GM23338 (cell line): ENCODE measurements around the gene HYAL1. TPM values are rescaled to one million over a fixed set of nuclear protein-coding genes. Genes with fewer than 3 reads are reported as not detected.
A peak's percentile ranks its signal among the peaks of the same experiment; 100 is the strongest.

Source experiments
- ATAC-seq: fragments of 200-7000 bp; cut with Tn5 transposase; 3 replicates; pipeline ENCODE4 v1.9.1; 2020
- DNase-seq: peaks from one replicate; pipeline ENCODE4 v3.0.0-alpha.2; 2015; ENCODE audit warnings: low spot score
- H2AFZ ChIP-seq: fragments of 200-600 bp; sonication (generic); 2 replicates; pipeline ENCODE4 v1.8.0; 2016; ENCODE audit warnings: antibody characterized with exemption, mild to moderate bottlenecking, moderate library complexity
- H3F3A ChIP-seq: fragments of 200-600 bp; sonication (generic); replicated peaks from 2 replicates; pipeline ENCODE4 v1.8.0; 2017; ENCODE audit warnings: antibody characterized with exemption, mixed run types, low read depth
- H3K27ac ChIP-seq: fragments of 200-600 bp; sonication (generic); 2 replicates; pipeline ENCODE4 v1.6.1; 2016; ENCODE audit warnings: low read depth
- H3K27me3 ChIP-seq: fragments of 200-600 bp; sonication (generic); 2 replicates; pipeline ENCODE4 v1.8.0; 2016; ENCODE audit warnings: mild to moderate bottlenecking, mixed run types, moderate library complexity; ENCODE audit not compliant: insufficient read depth
- H3K36me3 ChIP-seq: fragments of 200-600 bp; sonication (generic); 2 replicates; pipeline ENCODE4 v1.8.0; 2016; ENCODE audit warnings: mild to moderate bottlenecking; ENCODE audit not compliant: insufficient read depth
- H3K4me1 ChIP-seq: fragments of 200-600 bp; sonication (generic); 2 replicates; pipeline ENCODE4 v1.8.0; 2016; ENCODE audit warnings: mild to moderate bottlenecking, moderate library complexity; ENCODE audit not compliant: insufficient read depth
- H3K4me2 ChIP-seq: fragments of 200-600 bp; sonication (generic); 2 replicates; pipeline ENCODE4 v1.7.1; 2017; ENCODE audit warnings: mixed run types
- H3K4me3 ChIP-seq: fragments of 200-600 bp; sonication (generic); 2 replicates; pipeline ENCODE4 v1.6.1; 2016; ENCODE audit warnings: mixed run types
- H3K79me2 ChIP-seq: fragments of 200-600 bp; sonication (generic); replicated peaks from 2 replicates; pipeline ENCODE4 v1.8.0; 2017; ENCODE audit warnings: mild to moderate bottlenecking; ENCODE audit not compliant: insufficient read depth
- H3K9me2 ChIP-seq: fragments of 200-600 bp; sonication (generic); 2 replicates; pipeline ENCODE4 v1.8.0; 2017; ENCODE audit not compliant: insufficient read depth
- H4K20me1 ChIP-seq: fragments of 200-600 bp; sonication (generic); replicated peaks from 2 replicates; pipeline ENCODE4 v1.8.0; 2017; ENCODE audit warnings: mild to moderate bottlenecking; ENCODE audit not compliant: insufficient read depth
- H3K27ac Mint-ChIP-seq: 2 replicates; pipeline ENCODE4 v1.8.0; 2020; ENCODE audit warnings: inconsistent platforms, mild to moderate bottlenecking, moderate library complexity, mixed read lengths
- H3K27me3 Mint-ChIP-seq: 3 replicates; pipeline ENCODE4 v1.8.0; 2022; ENCODE audit warnings: low read depth, mild to moderate bottlenecking, moderate library complexity, mixed read lengths, inconsistent platforms; ENCODE audit not compliant: insufficient read depth, poor library complexity
- H3K36me3 Mint-ChIP-seq: 3 replicates; pipeline ENCODE4 v1.8.0; 2021; ENCODE audit warnings: low read depth, mild to moderate bottlenecking, inconsistent platforms, moderate library complexity, mixed read lengths
- H3K4me1 Mint-ChIP-seq: 3 replicates; pipeline ENCODE4 v1.8.0; 2020; ENCODE audit warnings: mild to moderate bottlenecking, inconsistent platforms, mixed read lengths
- H3K4me3 Mint-ChIP-seq: 3 replicates; pipeline ENCODE4 v1.8.0; 2021; ENCODE audit warnings: moderate library complexity, mild to moderate bottlenecking, inconsistent platforms, mixed read lengths
- H3K9me3 Mint-ChIP-seq: 3 replicates; pipeline ENCODE4 v1.8.0; 2020; ENCODE audit warnings: moderate library complexity, mild to moderate bottlenecking, inconsistent platforms, mixed read lengths
- CREB1 ChIP-seq: fragments of 250-450 bp; sonication (Bioruptor Pico); IDR thresholded peaks from 2 replicates; pipeline ENCODE4 v1.5.0; 2020; ENCODE audit warnings: low read depth, mild to moderate bottlenecking, moderate library complexity
- EZH2 ChIP-seq: fragments of 200-600 bp; sonication (generic); IDR thresholded peaks from one replicate; pipeline ENCODE4 v1.8.0; 2017; ENCODE audit warnings: antibody characterized with exemption, mild to moderate bottlenecking, low read depth; ENCODE audit not compliant: unreplicated experiment
- NANOG ChIP-seq: IDR thresholded peaks from 2 replicates; pipeline ENCODE4 v1.6.1; 2016; ENCODE audit warnings: antibody characterized with exemption, borderline replicate concordance
- POLR2AphosphoS5 ChIP-seq: IDR thresholded peaks from 2 replicates; pipeline ENCODE4 v1.6.1; 2016; ENCODE audit warnings: antibody characterized with exemption, low read depth
- polyA plus RNA-seq: library from polyadenylated mRNA; unstranded; fragments of >200 nt; fragmentation: Nextera tagmentation; extraction: Ambion mirVana; gene quantifications from 2 replicates; pipeline ENCODE4 v1.2.1, GENCODE V29; 2016
- total RNA-seq: library from RNA; depleted of rRNA; stranded (reverse); fragments of >200 nt; shearing (Covaris generic); gene quantifications from 2 replicates; pipeline ENCODE4 v1.2.3, GENCODE V29; 2014
- TF ChIP-seq, protein P1 (sequence below), 2 experiments: fragments of 200-600 bp in 1 of 2; sonication (generic) in 1 of 2; conservative IDR thresholded peaks; 2 replicates each; pipeline versions ENCODE4 v1.5.1 to v1.6.1; 2016 to 2017; ENCODE audit warnings: antibody characterized with exemption in 2 of 2, low read depth in 2 of 2, mild to moderate bottlenecking in 2 of 2, moderate library complexity in 1 of 2
- TF ChIP-seq, protein P2 (sequence below): fragments of 250-450 bp; sonication (Bioruptor Pico); IDR thresholded peaks from 2 replicates; pipeline ENCODE4 v1.5.0; 2020; ENCODE audit warnings: mild to moderate bottlenecking, moderate library complexity

Gene HYAL1
- total and polyA plus RNA-seq, 2 experiments from 2014 or later = 2.1 to 5.0 TPM

DNA sequence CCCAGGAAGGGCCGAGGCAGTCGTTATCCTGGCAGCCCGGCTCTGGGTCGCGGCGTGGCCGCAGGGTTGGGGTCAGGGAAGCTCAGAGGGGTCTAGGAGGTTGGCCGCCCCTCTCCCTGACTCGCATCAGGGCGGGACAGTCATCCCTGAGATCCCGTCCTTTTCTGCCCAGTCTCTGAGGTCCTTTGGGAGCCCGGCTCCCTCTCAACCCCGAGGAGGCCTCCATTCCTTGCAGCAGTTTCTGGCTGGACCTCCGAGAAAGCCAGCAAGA is 18.7 kb upstream of the HYAL1 start:
- peaks cover 46% of the 10 kb centered on the region for H3K4me1 Mint-ChIP-seq
- peak overlapping the region; percentile 86 for H3K4me3 Mint-ChIP-seq
- H3K36me3 ChIP-seq = peaks cover 8% of the 10 kb centered on the region
- peaks cover 30% of the 10 kb centered on the region for H3K79me2 ChIP-seq
- peak overlapping the region; percentile 90 for H2AFZ ChIP-seq
- H3K9me3 Mint-ChIP-seq = no peaks in the 10 kb centered on the region
- H3K4me3 ChIP-seq = peak overlapping the region; percentile 97
- no peaks in the 10 kb centered on the region for H3K9me2 ChIP-seq
- H3K4me2 ChIP-seq = peak overlapping the region; percentile 99
- H4K20me1 ChIP-seq = peaks cover 7% of the 10 kb centered on the region; the same call in 1 of the 2 replicates
- H3K27me3 Mint-ChIP-seq = peaks cover 11% of the 10 kb centered on the region
- ATAC-seq (peak; percentile 0; the same call in 1 of the 3 replicates), DNase-seq (no peak)
- peaks cover 47% of the 10 kb centered on the region for H3K36me3 Mint-ChIP-seq
- peaks cover 20% of the 10 kb centered on the region; the same call in 1 of the 2 replicates for H3F3A ChIP-seq
- peak overlapping the region; percentile 88 for H3K27ac ChIP-seq
- H3K27me3 ChIP-seq = no peaks in the 10 kb centered on the region
- peaks cover 17% of the 10 kb centered on the region for H3K4me1 ChIP-seq
- H3K27ac Mint-ChIP-seq = peak overlapping the region; percentile 82; the same call in 1 of the 2 replicates
- TF ChIP-seq POLR2AphosphoS5 = peak; percentile 57
- no peak for TF ChIP-seq NANOG

DNA sequence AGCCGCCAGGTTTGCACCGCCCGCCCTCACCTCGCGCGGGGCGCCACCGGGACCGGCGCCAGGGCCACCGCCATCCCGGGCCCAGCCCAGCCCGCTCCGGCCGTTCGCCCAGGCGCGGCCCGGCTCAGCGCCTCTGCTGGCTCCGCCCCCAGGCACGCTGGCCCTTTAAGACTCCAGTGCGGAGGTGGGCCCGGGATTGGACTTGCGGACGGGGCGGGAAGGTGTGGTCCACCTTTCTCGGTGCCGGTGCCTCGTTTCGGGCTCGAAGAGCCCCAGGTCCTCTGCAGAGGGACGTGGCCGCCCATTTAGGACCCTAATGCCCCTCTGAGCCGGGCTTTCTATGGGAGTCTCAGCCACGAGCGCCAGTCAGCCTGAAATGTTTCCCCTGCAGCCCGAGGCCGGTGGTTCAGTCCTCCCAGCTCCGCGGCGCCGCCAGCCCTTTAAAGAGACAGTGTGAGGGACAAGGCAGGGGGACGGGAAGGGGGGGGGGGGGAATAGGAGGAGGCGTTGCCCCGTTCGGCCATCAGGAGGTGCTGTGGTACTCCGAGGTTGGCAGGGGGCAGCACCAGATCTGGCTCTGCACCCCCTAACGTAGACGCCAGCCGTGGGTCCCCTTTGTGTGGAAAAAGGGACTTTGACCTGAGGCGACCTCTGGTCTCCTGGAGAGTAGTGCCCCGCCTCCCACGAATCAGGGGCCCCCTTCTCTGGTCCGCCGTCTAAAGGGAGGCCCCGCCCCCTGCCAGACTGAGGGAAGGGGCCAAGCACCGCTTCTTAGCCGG is 18.2 kb upstream of the HYAL1 start:
- peak overlapping the region; percentile 86 for H3K4me3 Mint-ChIP-seq
- Histone ChIP-seq H3K4me3 (peak overlapping the region; percentile 97), H3K36me3 (peaks cover 8% of the 10 kb centered on the region), H3F3A (peaks cover 17% of the 10 kb centered on the region; the same call in 1 of the 2 replicates), H3K9me2 (no peaks in the 10 kb centered on the region), H3K4me2 (peak overlapping the region; percentile 99), H4K20me1 (peaks cover 5% of the 10 kb centered on the region; the same call in 1 of the 2 replicates), H3K27ac (peak overlapping the region; percentile 100), H3K27me3 (no peaks in the 10 kb centered on the region), H3K4me1 (peaks cover 15% of the 10 kb centered on the region), H3K79me2 (peaks cover 26% of the 10 kb centered on the region), H2AFZ (peak overlapping the region; percentile 93)
- peaks cover 43% of the 10 kb centered on the region for H3K4me1 Mint-ChIP-seq
- TF ChIP-seq CREB1 (CRISPR knock-in tag) = no peak
- peak; percentile 72 for TF ChIP-seq POLR2AphosphoS5
- TF ChIP-seq, protein P1, sequence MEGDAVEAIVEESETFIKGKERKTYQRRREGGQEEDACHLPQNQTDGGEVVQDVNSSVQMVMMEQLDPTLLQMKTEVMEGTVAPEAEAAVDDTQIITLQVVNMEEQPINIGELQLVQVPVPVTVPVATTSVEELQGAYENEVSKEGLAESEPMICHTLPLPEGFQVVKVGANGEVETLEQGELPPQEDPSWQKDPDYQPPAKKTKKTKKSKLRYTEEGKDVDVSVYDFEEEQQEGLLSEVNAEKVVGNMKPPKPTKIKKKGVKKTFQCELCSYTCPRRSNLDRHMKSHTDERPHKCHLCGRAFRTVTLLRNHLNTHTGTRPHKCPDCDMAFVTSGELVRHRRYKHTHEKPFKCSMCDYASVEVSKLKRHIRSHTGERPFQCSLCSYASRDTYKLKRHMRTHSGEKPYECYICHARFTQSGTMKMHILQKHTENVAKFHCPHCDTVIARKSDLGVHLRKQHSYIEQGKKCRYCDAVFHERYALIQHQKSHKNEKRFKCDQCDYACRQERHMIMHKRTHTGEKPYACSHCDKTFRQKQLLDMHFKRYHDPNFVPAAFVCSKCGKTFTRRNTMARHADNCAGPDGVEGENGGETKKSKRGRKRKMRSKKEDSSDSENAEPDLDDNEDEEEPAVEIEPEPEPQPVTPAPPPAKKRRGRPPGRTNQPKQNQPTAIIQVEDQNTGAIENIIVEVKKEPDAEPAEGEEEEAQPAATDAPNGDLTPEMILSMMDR (conservative IDR thresholded peaks at IDR 0.05; ENCODE audit: low read depth in 2 of 2) = peak; percentile 60 to 70
- ATAC-seq = peak; percentile 72
- DNase-seq = peak; percentile 96
- H3K27ac Mint-ChIP-seq = peak overlapping the region; percentile 99
- peaks cover 11% of the 10 kb centered on the region for H3K27me3 Mint-ChIP-seq
- peaks cover 50% of the 10 kb centered on the region for H3K36me3 Mint-ChIP-seq
- H3K9me3 Mint-ChIP-seq = no peaks in the 10 kb centered on the region

DNA sequence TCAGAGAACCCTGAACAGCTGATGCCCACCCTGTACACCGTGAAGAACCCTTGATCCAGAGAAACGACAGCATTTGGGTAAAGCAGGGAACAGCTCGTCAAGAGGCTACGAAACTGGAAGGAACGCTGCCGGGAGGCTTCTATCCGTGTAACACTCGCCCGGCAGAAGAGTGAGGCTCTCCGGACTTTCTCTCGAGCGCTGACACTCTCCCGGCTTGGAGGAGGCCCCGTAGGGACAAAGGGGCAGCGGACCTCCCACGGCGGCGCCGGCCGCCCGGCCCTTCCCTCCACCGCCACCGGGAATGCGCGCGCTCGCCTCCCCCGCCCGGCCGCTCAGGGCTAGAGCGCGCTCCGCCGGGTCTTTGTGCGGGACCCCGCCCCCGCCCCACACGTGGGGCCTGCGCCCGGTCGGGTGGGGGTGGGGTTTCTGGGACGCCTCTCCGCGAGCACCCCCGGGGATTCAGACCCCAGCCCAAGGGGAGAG is 17.5 kb upstream of the HYAL1 start:
- peaks cover 26% of the 10 kb centered on the region for H3K79me2 ChIP-seq
- Mint-ChIP-seq H3K27ac (peak overlapping the region; percentile 82; the same call in 1 of the 2 replicates), H3K4me1 (peaks cover 43% of the 10 kb centered on the region)

More for the DNA sequence above, 17.5 kb upstream of the HYAL1 start:
- peaks cover 15% of the 10 kb centered on the region for H3K4me1 ChIP-seq
- DNase-seq (peak; percentile 91), ATAC-seq (peak; percentile 41)
- H3K27ac ChIP-seq = peak overlapping the region; percentile 100
- H3K4me2 ChIP-seq = peak overlapping the region; percentile 99
- H3K9me2 ChIP-seq = no peaks in the 10 kb centered on the region
- H3K27me3 Mint-ChIP-seq = peaks cover 11% of the 10 kb centered on the region
- no peaks in the 10 kb centered on the region for H3K27me3 ChIP-seq
- no peak for TF ChIP-seq NANOG
- TF ChIP-seq, protein P2, sequence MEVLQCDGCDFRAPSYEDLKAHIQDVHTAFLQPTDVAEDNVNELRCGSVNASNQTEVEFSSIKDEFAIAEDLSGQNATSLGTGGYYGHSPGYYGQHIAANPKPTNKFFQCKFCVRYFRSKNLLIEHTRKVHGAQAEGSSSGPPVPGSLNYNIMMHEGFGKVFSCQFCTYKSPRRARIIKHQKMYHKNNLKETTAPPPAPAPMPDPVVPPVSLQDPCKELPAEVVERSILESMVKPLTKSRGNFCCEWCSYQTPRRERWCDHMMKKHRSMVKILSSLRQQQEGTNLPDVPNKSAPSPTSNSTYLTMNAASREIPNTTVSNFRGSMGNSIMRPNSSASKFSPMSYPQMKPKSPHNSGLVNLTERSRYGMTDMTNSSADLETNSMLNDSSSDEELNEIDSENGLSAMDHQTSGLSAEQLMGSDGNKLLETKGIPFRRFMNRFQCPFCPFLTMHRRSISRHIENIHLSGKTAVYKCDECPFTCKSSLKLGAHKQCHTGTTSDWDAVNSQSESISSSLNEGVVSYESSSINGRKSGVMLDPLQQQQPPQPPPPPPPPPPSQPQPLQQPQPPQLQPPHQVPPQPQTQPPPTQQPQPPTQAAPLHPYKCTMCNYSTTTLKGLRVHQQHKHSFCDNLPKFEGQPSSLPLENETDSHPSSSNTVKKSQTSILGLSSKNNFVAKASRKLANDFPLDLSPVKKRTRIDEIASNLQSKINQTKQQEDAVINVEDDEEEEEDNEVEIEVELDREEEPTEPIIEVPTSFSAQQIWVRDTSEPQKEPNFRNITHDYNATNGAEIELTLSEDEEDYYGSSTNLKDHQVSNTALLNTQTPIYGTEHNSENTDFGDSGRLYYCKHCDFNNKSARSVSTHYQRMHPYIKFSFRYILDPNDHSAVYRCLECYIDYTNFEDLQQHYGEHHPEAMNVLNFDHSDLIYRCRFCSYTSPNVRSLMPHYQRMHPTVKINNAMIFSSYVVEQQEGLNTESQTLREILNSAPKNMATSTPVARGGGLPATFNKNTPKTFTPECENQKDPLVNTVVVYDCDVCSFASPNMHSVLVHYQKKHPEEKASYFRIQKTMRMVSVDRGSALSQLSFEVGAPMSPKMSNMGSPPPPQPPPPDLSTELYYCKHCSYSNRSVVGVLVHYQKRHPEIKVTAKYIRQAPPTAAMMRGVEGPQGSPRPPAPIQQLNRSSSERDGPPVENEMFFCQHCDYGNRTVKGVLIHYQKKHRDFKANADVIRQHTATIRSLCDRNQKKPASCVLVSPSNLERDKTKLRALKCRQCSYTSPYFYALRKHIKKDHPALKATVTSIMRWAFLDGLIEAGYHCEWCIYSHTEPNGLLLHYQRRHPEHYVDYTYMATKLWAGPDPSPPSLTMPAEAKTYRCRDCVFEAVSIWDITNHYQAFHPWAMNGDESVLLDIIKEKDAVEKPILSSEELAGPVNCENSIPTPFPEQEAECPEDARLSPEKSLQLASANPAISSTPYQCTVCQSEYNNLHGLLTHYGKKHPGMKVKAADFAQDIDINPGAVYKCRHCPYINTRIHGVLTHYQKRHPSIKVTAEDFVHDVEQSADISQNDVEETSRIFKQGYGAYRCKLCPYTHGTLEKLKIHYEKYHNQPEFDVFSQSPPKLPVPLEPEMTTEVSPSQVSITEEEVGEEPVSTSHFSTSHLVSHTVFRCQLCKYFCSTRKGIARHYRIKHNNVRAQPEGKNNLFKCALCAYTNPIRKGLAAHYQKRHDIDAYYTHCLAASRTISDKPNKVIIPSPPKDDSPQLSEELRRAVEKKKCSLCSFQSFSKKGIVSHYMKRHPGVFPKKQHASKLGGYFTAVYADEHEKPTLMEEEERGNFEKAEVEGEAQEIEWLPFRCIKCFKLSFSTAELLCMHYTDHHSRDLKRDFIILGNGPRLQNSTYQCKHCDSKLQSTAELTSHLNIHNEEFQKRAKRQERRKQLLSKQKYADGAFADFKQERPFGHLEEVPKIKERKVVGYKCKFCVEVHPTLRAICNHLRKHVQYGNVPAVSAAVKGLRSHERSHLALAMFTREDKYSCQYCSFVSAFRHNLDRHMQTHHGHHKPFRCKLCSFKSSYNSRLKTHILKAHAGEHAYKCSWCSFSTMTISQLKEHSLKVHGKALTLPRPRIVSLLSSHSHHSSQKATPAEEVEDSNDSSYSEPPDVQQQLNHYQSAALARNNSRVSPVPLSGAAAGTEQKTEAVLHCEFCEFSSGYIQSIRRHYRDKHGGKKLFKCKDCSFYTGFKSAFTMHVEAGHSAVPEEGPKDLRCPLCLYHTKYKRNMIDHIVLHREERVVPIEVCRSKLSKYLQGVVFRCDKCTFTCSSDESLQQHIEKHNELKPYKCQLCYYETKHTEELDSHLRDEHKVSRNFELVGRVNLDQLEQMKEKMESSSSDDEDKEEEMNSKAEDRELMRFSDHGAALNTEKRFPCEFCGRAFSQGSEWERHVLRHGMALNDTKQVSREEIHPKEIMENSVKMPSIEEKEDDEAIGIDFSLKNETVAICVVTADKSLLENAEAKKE (CRISPR knock-in tag) = no peak
- no peak for TF ChIP-seq EZH2
- no peak for TF ChIP-seq POLR2AphosphoS5
- H2AFZ ChIP-seq = no peak overlapping the region
- peak overlapping the region; percentile 97 for H3K4me3 ChIP-seq
- H3K36me3 Mint-ChIP-seq = peaks cover 51% of the 10 kb centered on the region
- H3F3A ChIP-seq = peaks cover 20% of the 10 kb centered on the region; the same call in 1 of the 2 replicates
- H3K36me3 ChIP-seq = peaks cover 8% of the 10 kb centered on the region
- H3K9me3 Mint-ChIP-seq = no peaks in the 10 kb centered on the region
- peaks cover 5% of the 10 kb centered on the region; the same call in 1 of the 2 replicates for H4K20me1 ChIP-seq
- H3K4me3 Mint-ChIP-seq = peak overlapping the region; percentile 86
